Placental epithelial cell (primary cell): ENCODE results near the gene PANK2. TPM values are rescaled to one million over a fixed set of nuclear protein-coding genes. Genes with fewer than 3 reads are reported as not detected.

Source experiments
- small RNA-seq: library from RNA; depleted of rRNA; stranded (forward); fragments of <200 nt; gene quantifications from one replicate; pipeline ENCODE3, GENCODE V24; 2012
- total RNA-seq: library from RNA; depleted of rRNA; stranded (reverse); fragments of >200 nt; gene quantifications from 2 replicates; pipeline ENCODE4 v1.2.3, GENCODE V29; 2012

Gene PANK2
- 45.9 and 46.7 TPM in 2 replicates for total RNA-seq

GRCh38 chr20:3888622-3889488 lies at the start of gene PANK2:
Gene PANK2, plus strand, starts transcription at chr20:3889387.

GRCh38 chr20:3846740-3847428 lies 42.3 kb upstream of the PANK2 start, which contains the start of gene MAVS:
Gene MAVS, plus strand, starts transcription at chr20:3846834. Its CDS starts 7,791 bp downstream, at chr20:3854625.

Small RNA genes within 50 kb of the gene (small RNA-seq; reads per million reads assigned to genes)
- 74.6 reads per million, percentile 98 among the genes with 10 or more reads in this experiment for gene MIR103A2

Other genes with a start within 250 kb of the PANK2 start
- not detected in 2 replicates for gene GFRA4, start 226.0 kb upstream of the PANK2 start, total RNA-seq
- gene ADAM33, start 207.4 kb upstream of the PANK2 start, total RNA-seq: 3.1 TPM in 2 replicates
- gene SIGLEC1, start 176.8 kb upstream of the PANK2 start, total RNA-seq: not detected in 2 replicates
- under 0.01 and 0.22 TPM in 2 replicates for gene HSPA12B, start 156.7 kb upstream of the PANK2 start, total RNA-seq
- gene ADISSP, start 121.6 kb upstream of the PANK2 start, total RNA-seq: 13.3 and 26.8 TPM in 2 replicates
- 0.22 TPM in 1 of 2 replicates, not detected in the other for gene SPEF1, start 107.9 kb upstream of the PANK2 start, total RNA-seq
- gene CENPB, start 102.6 kb upstream of the PANK2 start, total RNA-seq: 80.5 and 93.8 TPM in 2 replicates
- gene CDC25B, start 93.1 kb upstream of the PANK2 start, total RNA-seq: 32.4 and 42.0 TPM in 2 replicates
- 25.9 and 37.3 TPM in 2 replicates for gene AP5S1, start 68.8 kb upstream of the PANK2 start, total RNA-seq
- gene MAVS, start 42.6 kb upstream of the PANK2 start, total RNA-seq: 29.1 and 40.3 TPM in 2 replicates
- 6.7 and 9.1 TPM in 2 replicates for gene RNF24, start 126.2 kb downstream of the PANK2 start, total RNA-seq